Measurements from ENCODE around the gene MDFIC.

MDFIC gene

GRCh38 chr7:114957444-114957843, 35.5 kb downstream of the MDFIC start:
- no peak for DNase-seq

GRCh38 chr7:114959931-114960330, 38.0 kb downstream of the MDFIC start:
- no peak for DNase-seq

- DNase-seq = no peak
These were observed 40.5 kb downstream of the MDFIC start for GRCh38 chr7:114962441-114962840.

- no peak for DNase-seq
These were observed 44.3 kb downstream of the MDFIC start for GRCh38 chr7:114966156-114966555.

- no peak for DNase-seq
These were observed 47.2 kb downstream of the MDFIC start for GRCh38 chr7:114969096-114969495.

- DNase-seq = no peak
These were observed 48.4 kb downstream of the MDFIC start for GRCh38 chr7:114970308-114970707.

- no peak for DNase-seq
These were observed 48.8 kb downstream of the MDFIC start for GRCh38 chr7:114970732-114971131.

- DNase-seq = no peak
These were observed 50.7 kb downstream of the MDFIC start for GRCh38 chr7:114972567-114972966.

GRCh38 chr7:114973147-114973546, 51.3 kb downstream of the MDFIC start:
- DNase-seq = no peak

- no peak for DNase-seq
These were observed 53.5 kb downstream of the MDFIC start for GRCh38 chr7:114975401-114975800.

- DNase-seq = no peak
These were observed 54.8 kb downstream of the MDFIC start for GRCh38 chr7:114976666-114977065.

- no peak for DNase-seq
These were observed 55.4 kb downstream of the MDFIC start for GRCh38 chr7:114977277-114977676.

GRCh38 chr7:114979388-114979787, 57.5 kb downstream of the MDFIC start:
- no peak for DNase-seq

- no peak for DNase-seq
These were observed 58.1 kb downstream of the MDFIC start for GRCh38 chr7:114979803-114980507.

- DNase-seq = no peak
These were observed 59.4 kb downstream of the MDFIC start for GRCh38 chr7:114981323-114981722.

- DNase-seq = no peak
These were observed 63.3 kb downstream of the MDFIC start for GRCh38 chr7:114985116-114985715.

- DNase-seq = no peak
These were observed 64.6 kb downstream of the MDFIC start for GRCh38 chr7:114986190-114987180.

- DNase-seq = no peak
These were observed 66.1 kb downstream of the MDFIC start for GRCh38 chr7:114988026-114988425.

- DNase-seq = no peak
These were observed 67.0 kb downstream of the MDFIC start for GRCh38 chr7:114988755-114989375.

GRCh38 chr7:114989531-114989930, 67.6 kb downstream of the MDFIC start:
- no peak for DNase-seq

- no peak for DNase-seq
These were observed 75.9 kb downstream of the MDFIC start for GRCh38 chr7:114997487-114998404.

- no peak for DNase-seq
These were observed 82.2 kb downstream of the MDFIC start for GRCh38 chr7:115004121-115004520.

Measured in DMS79 (cell line).